Ammon's horn (tissue), 1 donor: ENCODE results near the gene PTPN1.
"Not testable (repeated sequence)": the region's sequence is repeated elsewhere in the genome, so short reads cannot be mapped to it uniquely, and the experiment has no call there.

Source experiments
- DNase-seq: peaks from one replicate; pipeline ENCODE4 v3.0.0-alpha.2; 2016; ENCODE audit warnings: low spot score

Gene PTPN1

GRCh38 chr20:50610212-50610718, 100.1 kb downstream of the PTPN1 start:
- DNase-seq: no peak

DNA sequence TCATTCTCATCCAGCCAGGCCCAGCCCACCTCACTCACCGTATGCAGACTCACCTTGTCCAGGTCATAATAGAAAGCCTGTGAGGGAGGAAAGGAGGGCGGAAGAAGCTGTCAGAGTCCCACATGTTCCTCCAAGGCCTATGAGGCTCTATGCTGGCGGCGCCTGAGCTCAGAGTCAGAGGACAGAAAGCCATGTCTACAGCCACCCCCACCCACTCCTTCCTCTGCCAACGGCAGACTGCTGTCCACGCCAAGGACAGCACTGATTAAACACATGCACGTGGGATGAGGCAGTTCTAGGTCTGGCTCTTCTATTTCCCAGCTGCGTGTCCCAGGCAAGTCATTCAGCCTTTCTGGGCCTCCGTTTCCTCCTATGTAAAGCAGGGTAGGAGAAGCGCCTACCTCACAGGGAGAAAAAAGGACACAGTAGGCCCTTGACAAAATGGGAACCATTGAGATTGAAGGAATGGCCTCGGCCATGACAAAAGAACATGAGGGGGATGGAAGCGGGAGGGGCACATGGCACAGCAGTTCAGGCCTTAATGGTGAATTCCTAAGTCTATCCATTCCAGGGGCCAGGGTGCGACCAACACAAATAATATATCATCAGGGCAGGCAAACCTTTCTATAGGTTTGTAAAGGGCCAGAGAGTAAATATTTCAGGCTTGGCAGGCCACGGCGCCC, 101.1 kb downstream of the PTPN1 start:
- no peak for DNase-seq

DNA sequence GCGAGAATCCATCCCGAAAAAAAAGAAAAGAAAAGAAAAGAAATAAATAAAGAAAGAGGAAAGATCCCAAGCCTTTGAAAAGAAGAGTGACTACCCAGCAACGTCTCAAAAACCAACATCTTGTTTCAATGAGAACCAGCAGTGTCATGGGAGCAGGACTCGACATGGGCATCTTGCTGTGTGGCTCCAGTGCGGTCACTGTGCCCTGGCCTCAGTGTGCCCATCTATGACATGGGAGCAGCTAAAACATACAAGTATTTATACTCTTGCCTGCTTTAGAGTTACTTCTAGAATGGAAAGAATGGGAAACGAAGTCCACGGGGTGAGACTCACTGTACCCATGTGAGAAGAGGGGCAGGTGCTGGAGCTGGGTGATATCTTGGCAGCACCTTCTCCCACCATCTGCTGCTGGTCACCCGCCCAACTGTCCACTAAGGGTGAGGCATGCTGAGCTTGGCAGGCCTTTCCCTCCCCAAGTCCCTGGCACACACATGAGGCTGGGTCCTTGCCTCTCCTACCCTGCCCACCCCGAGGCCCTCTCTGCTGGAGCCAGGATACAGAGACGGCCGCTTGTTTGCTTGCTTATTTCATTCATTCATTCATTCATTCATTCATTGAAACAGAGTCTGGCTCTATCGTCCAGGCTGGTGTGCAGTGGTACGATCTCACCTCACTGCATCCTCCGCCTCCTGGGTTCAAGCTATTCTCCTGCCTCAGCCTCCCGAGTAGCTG, 103.4 kb downstream of the PTPN1 start:
- no peak for DNase-seq

DNA sequence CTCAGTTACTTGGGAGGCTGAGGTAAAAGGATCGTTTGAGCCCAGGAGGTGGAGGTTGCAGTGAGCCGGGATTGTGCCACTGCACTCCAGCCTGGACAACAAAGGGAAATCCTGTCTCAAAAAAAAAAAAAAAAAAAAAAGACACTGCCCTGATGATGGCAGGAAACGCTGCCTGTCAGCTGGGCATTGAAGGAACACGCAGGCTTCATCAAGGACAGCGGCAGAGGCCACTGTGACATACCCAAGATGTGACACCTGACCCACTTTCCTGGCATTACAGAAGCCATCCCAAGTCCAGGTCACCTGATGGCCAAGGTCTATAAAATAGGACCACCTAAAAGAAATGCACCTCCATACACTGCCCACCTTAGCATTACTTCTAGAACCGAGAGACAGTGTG, 105.2 kb downstream of the PTPN1 start:
- DNase-seq: no peak

GRCh38 chr20:50617022-50617421, 106.8 kb downstream of the PTPN1 start:
- DNase-seq: no peak

- DNase-seq: no peak
These were observed 108.4 kb downstream of the PTPN1 start for GRCh38 chr20:50618537-50618936.

DNA sequence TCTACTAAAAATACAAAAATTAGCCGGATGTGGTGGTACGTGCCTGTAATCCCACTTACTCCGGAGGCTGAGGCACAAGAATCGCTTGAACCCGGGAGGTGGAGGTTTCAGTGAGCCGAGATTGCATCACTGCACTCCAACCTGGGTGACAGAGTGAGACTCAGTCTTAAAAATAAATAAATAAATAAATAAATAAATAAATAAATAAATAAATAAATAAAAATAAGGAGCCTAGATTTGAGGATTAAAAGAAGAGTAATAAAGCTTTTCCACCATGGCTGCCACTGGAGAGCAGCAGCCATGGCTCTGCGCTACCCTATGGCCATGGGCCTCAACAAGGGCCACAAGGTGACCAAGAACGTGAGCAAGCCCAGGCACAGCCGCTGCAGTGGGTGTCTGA, 110.3 kb downstream of the PTPN1 start:
- not testable (repeated sequence) for DNase-seq

- DNase-seq: no peak
These were observed 111.0 kb downstream of the PTPN1 start for GRCh38 chr20:50621068-50621665.

GRCh38 chr20:50624351-50625016, 114.3 kb downstream of the PTPN1 start:
- no peak for DNase-seq

- no peak for DNase-seq
These were observed 115.9 kb downstream of the PTPN1 start for GRCh38 chr20:50625986-50626677.

GRCh38 chr20:50627747-50628146, 117.6 kb downstream of the PTPN1 start:
- DNase-seq: no peak

DNA sequence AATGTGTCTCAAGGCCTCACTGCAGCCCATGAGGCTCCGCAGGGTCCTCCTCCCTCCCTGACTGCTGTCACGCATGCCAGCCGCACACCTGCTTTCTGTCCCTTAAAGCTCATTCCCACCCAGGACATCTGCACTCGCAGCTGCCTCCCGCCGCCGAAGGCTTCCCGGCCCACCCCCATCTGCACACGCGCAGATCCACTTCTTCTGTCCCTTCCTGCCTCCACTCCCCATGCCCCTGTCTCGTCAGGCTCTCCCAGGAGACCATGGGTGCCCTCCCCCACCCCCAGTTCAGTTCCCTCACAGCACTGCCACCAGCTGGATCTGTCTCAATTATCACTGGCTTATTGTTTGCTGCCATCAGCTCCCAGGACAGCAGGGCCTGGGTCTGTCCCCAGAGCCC, 118.1 kb downstream of the PTPN1 start:
- DNase-seq: no peak

- no peak for DNase-seq
These were observed 118.9 kb downstream of the PTPN1 start for GRCh38 chr20:50628853-50629669.

DNA sequence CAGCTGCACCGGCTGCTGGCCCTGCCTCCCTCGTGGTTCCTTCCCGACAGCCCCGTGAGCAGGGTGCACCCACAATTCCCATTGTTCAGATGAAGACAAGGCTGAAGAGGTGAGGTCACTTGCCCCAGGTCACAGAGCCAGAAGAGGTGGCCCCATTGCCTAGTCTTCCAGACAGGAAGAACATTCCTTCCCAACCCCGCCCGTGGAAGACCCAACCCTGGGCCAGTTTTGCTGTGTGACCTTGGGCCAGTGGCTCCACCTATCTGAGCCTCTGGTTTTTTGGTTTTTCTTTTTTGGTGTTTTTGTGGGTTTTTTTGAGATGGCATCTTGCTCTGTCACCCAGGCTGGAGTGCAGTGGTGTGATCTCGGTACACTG, 119.5 kb downstream of the PTPN1 start:
- DNase-seq: no peak

GRCh38 chr20:50630578-50631263, 120.5 kb downstream of the PTPN1 start:
- DNase-seq: no peak

DNA sequence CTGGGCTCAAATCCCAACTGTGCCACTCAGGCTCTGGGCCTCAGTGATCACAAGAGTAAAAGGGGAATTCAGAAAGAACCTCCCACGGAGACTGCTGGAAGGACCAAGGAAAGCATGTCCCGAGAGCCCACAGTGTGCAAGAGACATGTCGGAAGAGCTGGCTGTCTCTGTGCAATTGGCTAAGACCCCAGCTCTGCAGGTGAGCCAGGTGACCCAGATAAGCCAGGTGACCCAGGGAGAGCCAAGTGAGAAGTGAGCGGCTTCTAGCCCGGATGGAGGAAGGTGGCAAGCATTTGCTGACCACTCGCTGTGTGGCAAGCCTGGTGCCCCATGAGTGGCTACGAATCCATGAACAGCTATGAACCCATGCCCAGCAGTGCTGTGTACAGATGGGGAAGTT, 122.1 kb downstream of the PTPN1 start:
- DNase-seq: no peak

GRCh38 chr20:50632701-50633100, 122.5 kb downstream of the PTPN1 start:
- no peak for DNase-seq

GRCh38 chr20:50633361-50633760, 123.2 kb downstream of the PTPN1 start:
- DNase-seq: no peak

DNA sequence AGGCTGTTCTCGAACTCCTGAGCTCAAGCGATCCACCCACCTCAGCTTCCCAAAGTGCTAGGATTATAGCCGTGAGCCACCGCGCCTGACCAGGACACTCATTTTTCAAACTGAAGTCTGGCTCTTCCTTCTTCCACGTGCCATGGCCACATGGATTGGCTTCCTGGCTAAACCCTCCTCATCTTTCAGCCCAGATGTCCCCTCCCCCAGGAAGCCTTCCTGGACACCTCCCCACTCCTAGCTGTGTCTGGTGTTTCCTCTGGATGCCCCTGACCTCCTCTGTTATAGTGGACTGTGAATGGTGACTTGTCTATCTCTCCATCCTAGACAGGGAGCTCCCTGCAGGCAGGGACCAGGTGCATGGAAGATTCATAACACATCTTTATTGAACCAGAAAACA, 124.0 kb downstream of the PTPN1 start:
- DNase-seq: no peak
